Activated CD8-positive, alpha-beta memory T cell treated with anti-CD3 and anti-CD28 coated beads for 48 hours (primary cell): ENCODE measurements around the gene GALNT13.

ENCODE experiments used
- DNase-seq, 3 experiments: peaks; one replicate each; pipeline ENCODE4 v3.0.0-alpha.2; 2020; ENCODE audit warnings: low read depth in 2 of 3, low spot score in 2 of 3

GALNT13 gene

GRCh38 chr2:154120706-154121105 lies 249.0 kb downstream of the GALNT13 start:
- no peak for DNase-seq

GRCh38 chr2:154125891-154126290 lies 254.2 kb downstream of the GALNT13 start:
- no peak for DNase-seq

DNA sequence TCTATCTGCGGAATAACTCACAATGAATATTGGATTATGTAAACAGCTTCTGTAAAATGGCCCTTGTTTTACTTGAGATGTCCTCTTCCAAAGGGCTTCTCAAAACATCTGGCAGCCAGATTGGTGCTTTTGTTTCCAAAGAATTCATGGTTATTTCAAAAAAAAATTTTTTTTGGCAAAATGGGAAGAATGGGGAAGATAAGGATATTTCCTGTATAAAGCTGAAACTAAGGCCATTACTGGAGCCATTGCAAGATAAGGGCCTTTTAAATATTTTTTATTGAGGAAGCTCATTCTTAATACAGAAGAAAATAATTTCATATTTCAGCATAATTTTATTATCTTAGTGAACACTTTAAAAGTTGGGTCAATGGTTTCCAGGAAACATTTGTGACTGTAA lies 259.1 kb downstream of the GALNT13 start:
- DNase-seq = no peak

- DNase-seq = no peak
Measured at GRCh38 chr2:154132827-154133226, 261.1 kb downstream of the GALNT13 start.

DNA sequence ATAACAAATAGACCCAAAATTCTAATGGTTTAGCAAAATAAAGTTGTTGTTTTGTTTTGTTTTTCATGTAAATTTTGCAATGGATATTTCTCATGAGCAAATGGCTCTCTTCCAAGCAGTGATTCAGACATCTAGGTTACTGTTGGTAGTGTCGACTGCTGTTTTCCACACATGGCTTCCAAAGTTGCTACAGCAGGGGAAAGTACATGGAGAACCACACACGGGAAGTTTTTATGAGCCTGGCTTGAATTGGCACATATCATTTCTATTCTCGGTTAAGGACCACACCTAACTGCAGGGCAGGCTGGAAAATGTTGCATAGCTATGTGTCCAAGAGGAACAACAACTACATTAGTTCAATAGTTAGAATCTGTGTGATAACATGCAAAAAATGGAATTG lies 262.1 kb downstream of the GALNT13 start:
- no peak for DNase-seq

- no peak for DNase-seq
Measured at GRCh38 chr2:154140249-154141025, 268.7 kb downstream of the GALNT13 start.

DNA sequence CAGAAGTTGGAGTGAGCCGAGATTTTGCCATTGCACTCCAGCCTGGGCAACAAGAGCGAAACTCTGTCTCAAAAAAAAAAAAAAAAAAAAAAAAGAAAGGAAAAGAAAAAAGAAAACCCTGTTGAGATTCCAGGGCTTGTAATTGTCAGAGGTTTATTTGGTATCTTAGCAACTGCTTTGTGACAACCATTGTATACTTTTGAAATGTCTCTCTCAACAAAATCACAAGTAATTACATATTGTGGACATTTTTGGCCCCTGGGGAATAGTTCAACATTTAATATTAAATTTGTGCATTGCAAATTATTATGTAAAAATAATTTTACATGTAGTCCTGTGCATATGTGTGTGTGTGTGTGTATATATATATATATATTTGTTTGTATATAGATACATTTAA lies 270.8 kb downstream of the GALNT13 start:
- DNase-seq = no peak

DNA sequence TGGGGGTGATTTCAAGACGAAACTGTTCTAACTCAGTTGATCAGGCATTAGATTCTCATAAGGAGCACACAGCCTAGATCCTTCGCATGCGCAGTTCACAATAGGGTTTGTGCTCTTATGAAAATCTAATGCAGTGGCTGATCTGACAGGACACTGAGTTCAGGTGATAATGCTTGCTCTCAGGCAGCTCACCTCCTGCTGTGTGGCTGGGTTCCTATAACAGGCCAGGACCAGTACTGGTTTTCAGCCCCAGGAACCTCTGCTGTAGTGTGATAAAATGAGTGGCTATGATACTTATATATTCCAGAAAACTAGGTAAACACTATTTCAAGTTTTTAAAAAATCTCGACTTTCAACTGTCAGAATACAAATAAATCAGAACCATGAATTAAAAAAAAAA lies 271.4 kb downstream of the GALNT13 start:
- no peak for DNase-seq

DNA sequence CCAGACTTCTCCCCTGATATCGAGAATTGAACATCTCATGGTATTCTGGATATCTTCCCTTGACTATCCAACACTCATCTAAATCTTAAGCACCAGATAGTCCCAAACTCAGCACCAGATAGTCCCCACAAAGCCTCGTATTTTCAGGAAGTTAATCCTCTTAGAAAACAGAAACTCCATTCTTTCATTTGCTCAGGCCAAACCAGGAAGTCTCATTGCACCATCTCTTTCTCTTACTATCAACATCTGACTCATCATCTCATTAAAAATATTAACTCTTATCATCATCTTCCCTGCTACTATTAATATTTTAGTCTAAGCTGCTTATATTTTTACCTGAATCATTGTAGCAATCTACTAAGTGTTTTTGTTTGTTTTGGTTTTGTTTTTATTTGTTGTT lies 286.4 kb downstream of the GALNT13 start:
- no peak for DNase-seq

GRCh38 chr2:154161286-154161685 lies 289.6 kb downstream of the GALNT13 start:
- no peak for DNase-seq

DNA sequence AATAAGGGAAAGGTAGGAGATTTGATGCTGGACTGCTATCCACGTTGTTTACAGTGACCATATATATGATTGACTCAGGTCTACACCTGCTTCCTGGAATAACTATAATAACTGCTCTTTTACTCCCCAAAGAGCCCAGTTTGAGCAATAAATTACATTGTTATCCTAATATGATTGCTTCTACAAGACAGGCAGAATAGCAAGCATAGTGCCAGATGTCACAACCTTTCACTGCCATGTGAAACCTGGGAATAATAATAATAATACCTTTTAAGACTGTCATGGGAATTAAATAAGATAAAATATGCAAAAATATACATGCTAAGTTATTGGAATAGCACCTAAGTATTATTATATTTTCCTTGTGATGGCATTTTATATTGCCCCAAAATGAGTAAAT lies 298.7 kb downstream of the GALNT13 start:
- no peak for DNase-seq

DNA sequence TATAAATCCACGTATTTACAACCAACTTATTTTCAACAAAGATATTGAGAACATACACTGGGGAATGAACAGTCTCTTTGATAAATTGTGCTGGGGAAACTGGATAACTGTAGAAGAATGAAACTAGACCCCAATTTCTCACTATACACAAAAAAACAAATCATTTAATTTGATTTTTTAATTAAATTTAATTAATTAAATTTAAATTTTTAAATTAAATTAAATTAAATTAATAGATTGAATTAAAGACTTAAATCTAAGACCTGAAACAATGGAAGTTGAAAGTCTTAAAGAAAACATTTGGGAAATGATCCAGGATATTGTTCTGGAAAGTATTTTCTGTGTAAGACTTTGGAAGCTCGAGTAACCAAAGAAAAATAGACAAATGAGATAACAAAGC lies 301.4 kb downstream of the GALNT13 start:
- no peak for DNase-seq

DNA sequence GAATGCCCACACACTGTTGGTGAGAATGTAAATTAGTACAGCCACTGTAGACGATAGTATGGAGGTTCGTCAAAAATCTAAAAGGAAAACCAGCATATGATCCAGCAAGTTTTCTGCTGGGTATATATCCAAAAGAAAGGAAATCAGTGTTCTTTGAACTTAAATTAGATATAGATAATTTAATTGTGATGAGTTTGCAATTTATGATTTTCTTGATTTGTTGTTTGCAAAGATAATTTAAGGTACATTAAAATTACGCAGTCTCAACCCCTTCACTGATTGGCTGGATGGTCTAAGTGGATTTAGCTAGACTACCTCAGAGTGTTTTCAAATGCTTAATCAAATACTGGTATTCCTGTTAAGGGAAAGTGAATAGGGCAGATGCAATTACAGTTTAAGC lies 302.2 kb downstream of the GALNT13 start:
- no peak for DNase-seq

- DNase-seq = no peak
Measured at GRCh38 chr2:154182008-154182407, 310.3 kb downstream of the GALNT13 start.

DNA sequence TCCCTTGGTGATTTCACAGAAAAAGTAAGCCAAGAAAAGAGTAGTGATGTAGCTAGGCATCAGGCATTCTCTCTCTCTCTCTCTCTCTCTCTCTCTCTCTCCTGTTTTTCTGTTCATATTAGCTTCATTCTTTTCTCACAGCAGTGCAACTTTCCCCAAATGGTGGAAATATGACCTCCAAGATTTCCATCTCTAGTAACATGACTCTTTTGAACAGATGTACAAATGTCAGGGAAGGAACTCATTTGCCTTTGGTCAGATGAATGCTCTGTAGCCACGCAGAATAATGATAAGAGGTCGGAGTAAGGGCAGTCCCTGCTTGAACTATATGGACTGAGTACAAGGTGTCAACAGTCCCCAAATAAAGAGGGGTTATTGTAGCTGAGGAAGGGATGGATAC lies 316.2 kb downstream of the GALNT13 start:
- DNase-seq = no peak

DNA sequence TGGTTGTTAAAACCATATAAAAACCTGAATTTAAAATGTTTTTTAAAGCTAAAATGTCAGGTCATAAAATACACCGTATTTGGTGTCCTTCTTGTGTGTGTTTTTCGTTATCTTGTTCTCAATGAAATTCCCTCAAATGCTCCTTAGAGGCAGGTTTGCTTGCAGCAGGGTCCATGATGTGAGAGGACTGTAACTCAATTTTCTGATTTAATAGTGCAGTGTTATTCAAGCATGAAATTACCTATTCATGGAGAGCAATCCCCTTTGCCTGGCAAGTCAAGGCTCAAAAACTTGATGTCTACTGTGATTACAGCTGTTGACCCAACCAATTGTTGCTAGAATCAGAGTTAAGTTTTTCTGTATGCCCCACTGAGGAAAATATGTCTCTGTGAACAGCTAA lies 318.2 kb downstream of the GALNT13 start:
- DNase-seq = no peak

GRCh38 chr2:154193246-154193645 lies 321.5 kb downstream of the GALNT13 start:
- no peak for DNase-seq

- DNase-seq = no peak
Measured at GRCh38 chr2:154194909-154195643, 323.4 kb downstream of the GALNT13 start.

DNA sequence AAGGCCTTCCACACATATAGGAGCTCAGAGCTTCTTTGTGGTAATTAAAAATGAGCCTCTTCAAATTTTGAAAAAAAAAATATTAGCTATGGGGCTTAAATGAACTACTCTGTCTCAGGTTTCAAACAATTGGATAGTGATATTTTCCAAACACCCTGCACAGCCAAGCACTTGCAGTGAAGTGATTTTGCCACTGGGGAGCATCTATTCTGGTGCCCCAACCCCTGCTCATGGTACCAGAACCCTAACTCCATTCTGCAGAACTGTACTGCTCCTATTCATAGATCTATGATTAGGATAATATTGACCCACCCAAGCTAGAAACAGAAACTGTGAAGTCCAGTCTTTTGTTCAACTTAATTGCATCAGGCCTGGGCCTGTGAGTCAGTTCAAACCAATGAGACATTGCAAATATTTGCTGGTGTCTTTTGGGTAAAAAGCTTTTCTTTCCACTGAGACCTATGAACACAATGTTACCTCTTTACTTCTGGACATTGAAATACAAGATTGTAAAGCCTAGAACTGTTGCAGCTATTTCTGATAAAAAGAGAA lies 324.0 kb downstream of the GALNT13 start:
- DNase-seq = no peak

GRCh38 chr2:154198866-154199265 lies 327.1 kb downstream of the GALNT13 start:
- DNase-seq = no peak

- DNase-seq = no peak
Measured at GRCh38 chr2:154203206-154203605, 331.5 kb downstream of the GALNT13 start.

DNA sequence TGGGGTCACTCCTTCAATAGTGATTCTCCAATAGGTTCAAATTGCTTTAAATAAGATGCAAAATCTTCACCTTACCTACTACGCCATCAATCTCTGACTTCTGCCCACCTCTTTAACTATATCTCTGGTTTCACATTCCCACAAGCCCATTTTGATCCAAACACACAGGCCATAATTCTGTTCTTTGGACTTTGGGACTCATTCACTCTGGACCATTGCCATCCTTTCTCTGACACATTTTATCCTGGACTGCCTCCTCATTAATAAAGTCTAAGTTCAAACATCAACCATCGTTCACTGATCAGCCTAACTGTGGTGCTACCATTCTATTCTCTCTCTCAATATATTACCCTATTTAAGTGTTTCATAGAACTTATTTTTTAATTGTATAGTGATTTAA lies 332.2 kb downstream of the GALNT13 start:
- DNase-seq = no peak
